Stimulated activated CD8-positive, alpha-beta memory T cell treated with anti-CD3 and anti-CD28 coated beads, Interleukin-12 subunit alpha, Interleukin-12 subunit beta, amount 100 ng/mL, for 24 hours (primary cell): ENCODE data around the gene SLC29A4.
"Not testable (repeated sequence)": the region's sequence is repeated elsewhere in the genome, so short reads cannot be mapped to it uniquely, and the experiment has no call there.

Experiments
- DNase-seq: peaks from one replicate; pipeline ENCODE4 v3.0.0-alpha.2; 2020; ENCODE audit errors: extremely low read depth

SLC29A4 gene

DNA sequence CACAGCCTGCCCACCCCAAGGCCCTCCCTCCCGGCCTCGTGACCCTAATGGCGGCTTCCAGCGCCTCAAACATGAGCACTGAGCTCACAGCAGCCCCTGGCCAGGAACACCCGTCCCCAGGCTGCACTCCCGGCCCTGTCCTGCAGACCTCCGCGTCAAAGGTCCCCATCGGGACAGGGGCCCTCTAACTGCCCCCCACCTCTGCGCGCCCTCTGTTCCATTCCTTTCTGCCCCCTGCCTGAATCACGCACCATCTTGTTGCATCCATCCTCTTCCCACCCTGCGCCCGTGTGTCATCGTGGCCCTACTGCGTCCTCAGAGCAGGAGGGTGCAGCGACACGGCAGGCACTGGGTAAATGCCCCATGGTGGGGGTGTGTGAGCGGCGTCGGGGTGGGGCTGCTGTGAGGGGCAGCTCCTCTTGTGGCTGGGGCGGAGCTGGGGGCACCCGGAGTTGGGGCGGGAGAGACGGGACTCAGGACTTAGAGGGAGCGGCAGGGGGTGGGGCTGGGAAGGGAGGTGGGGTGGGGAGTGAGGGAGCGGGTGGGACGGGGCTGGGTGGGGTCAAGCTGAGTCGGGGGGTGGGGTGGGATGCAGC is 13.4 kb downstream of the SLC29A4 start:
- DNase-seq = no peak

DNA sequence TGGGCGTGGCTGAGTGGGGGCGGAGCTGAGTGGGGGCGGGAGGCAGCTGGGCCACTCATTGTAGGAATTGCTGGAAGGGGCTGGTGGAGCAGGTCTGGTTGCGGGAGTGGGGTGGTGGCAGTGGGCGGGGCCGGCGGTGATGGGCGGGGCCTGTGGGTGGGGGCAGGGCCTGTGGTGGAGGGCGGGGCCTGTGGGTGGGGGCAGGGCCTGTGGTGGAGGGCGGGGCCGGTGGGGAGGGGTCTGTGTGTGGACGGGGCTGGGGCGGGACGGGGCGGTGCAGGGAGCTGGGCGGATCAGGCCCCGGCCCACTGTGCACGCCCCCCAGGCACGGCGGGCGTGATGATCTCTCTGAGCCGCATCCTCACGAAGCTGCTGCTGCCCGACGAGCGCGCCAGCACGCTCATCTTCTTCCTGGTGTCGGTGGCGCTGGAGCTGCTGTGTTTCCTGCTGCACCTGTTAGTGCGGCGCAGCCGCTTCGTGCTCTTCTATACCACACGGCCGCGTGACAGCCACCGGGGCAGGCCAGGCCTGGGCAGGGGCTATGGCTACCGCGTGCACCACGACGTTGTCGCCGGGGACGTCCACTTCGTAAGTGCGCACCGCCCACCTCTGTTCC is 14.0 kb downstream of the SLC29A4 start:
- peak; percentile 38 for DNase-seq

DNA sequence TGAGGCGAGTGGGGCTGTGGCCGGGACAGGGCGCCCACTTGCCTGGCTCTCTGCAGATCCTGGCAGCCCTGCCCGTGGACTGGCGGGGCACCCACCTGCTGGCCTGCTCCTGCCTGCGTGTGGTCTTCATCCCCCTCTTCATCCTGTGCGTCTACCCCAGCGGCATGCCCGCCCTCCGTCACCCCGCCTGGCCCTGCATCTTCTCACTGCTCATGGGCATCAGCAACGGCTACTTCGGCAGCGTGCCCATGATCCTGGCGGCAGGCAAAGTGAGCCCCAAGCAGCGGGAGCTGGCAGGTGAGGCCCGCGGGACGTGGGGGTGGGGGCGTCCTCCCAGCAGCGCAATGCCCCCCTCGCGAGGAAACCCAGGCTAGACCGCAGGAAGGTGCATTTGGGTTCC is 17.6 kb downstream of the SLC29A4 start:
- no peak for DNase-seq

DNA sequence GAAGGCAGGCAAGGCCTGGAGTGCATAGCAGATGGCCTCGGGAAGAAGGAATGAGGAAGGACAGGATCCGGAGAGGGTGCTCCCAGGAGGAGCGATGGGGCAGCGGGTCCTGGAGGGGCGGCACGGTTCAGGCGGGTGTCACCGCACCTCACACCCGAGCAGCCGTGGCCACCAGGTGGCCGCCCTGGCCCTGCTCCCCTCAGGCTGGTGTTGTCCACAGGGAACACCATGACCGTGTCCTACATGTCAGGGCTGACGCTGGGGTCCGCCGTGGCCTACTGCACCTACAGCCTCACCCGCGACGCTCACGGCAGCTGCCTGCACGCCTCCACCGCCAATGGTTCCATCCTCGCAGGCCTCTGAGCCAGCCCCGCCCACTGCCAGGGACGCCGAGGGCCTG is 19.8 kb downstream of the SLC29A4 start:
- no peak for DNase-seq

DNA sequence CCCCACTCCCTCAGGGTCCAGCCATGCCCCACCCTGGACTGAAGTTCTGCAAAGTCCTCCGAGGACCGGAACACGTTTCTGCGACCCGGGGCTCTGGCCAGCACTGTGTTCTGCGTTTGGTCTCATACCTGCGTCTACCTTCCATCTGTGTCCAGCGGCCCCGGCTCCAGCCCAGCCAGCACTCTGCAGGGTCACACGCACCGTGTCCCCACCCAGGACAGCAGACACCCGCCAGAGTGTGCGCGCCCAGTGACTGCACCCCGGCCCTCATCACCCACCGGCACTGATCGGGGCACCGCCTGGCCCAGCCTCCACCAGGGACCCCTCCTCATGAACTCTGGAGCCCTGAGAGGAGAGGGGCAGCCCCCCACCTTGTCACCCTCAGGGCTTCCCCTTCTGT is 20.3 kb downstream of the SLC29A4 start:
- DNase-seq = no peak

DNA sequence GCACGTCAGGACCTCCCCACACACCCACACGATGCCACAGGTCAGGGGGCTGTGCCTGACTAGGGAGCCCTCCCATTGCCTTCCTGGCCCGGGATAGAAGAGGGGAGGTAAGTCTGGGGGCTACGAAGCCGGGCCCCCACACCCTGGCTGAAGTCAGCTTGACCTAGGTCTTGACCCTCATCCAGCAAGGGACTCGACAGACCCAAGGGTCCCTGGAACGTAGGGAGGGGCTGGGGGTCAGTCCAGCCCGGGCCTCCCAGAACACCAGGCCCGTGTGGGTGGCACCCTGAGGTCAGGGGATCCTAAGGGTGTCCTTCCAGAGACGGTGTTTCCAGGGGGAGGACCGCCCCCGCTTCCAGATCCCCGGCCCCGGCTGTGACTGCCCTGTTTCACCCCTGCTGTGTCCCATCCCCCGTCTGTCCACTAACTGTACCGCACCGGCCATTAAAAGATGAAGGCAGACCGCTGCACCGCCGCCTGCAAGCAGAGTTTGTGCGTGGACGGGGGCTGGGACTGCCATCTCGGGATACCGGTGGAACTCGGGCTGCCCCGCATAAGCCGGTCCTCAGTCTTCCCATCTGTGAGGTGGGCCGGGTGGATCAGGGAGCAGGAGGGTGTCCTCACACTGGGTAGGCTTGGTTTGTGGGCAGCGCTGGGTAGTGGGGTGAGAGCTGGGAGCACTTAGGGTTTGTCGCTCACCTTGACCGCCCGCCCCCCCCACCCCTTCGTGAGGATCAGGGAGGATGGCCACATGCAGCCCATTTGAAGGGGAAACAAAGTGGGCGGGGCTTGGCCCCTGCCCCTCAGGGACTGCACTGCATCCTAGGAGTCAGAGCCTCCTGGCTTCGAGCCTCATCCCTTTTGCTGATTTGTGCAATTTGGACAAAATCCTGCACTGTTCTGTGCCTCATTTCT is 21.1 kb downstream of the SLC29A4 start:
- DNase-seq = no peak

DNA sequence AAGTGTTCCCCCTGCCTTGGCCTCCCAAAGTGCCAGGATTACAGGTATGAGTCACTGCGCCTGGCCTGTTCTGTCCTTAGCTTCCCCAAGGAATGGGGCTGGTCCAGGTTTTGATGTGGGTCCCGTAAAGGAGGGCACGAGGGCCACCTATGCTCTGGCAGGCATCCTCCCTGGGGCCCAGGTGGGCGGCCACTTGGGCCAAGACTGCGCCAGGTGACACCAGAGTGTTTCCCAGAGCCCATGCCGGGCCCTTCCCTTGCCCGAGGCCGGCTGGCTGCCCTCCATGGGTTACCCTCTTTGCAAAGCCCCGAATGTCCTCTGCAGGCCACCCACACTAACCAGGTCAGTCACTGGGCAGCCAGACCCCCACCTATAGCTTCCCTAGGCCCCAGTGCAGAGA is 22.3 kb downstream of the SLC29A4 start:
- DNase-seq = not testable (repeated sequence)

DNA sequence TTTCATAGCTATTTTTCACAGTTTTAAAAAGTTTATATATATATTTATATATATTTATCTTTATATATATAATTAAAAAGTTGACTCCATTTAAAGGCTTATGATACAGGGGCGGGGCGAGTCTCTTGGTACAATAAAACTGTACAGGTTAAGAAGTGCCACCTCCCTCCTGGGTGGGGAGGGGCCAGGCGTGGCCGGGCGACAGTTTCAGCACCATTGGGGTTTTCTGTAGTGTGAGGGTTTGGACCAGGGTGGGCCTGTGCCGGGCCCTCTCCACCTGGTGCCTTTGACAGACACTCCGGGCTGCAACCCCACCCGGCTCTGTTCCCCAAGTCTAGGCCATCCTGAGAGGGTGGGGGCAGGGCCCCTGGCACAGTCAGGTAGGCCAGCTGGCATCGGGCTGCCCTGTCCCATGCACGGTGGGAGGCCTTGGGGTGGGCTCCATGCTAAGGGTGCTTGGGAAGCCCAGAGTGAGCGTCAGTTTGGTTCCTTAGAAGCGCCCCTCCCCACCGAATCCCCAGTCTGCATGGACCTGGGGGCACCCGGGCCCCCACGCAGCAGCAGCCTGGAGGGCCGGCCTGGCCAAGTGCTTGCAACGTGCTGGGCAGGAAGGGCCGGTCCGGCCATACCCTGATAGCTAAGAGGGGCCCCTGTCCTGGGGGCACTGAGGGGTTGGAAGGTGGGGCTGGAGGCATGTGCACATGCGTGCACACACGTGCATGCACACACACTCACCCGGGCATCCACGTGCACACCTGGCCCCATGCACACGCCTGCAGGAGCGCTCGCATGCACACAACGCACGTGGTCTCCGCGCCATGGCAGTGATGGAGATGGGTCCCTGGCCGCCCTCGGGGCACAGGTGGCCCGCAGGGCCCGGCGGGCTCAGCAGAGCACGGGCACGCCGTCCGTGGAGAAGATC is 24.7 kb downstream of the SLC29A4 start:
- DNase-seq = not testable (repeated sequence)

DNA sequence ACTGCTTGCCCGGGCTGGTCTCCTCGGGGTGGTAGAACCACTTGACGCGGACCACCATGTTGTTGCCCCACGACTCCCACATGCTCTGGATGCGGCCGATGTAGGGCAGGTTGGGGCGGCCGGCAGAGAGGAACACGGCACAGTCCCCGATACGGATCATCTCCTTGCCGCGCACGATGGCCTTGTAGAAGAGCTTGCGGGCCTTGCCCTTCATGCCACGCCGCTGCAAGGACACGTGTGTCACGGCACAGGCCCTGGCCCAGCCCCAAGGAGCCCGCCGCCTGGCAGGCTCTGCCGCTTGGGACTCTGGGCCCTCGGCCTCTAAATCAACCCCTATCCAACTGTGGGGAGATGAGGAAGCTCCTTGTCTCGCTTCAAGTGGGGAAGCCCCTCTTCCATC is 26.4 kb downstream of the SLC29A4 start:
- DNase-seq = no peak

DNA sequence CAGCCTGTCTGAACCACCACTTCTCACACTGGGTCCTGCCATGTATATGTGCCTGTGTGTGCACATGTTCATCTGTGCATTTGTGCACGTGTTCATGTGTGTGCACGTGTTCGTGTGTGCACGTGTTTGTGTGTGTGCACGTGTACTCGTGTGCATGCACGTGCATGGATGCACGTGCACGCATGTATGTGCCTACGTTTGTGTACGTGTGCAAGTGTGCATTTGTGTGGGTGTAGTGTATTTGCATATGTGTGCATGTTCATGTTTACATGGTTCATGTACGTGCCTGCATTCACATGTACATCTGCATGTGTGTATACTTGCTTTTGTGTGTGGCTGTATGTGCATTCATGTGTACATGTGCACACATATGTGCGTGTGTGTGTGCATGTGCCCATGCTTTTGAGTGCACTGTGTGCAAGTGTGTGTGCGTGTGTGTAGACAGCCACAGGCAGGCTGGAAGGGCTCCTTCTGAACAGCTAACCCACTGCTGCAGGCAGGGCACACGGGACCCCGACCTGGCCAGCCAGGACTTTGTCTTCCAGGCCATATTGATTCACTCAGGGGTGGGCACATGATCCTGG is 28.2 kb downstream of the SLC29A4 start:
- no peak for DNase-seq

DNA sequence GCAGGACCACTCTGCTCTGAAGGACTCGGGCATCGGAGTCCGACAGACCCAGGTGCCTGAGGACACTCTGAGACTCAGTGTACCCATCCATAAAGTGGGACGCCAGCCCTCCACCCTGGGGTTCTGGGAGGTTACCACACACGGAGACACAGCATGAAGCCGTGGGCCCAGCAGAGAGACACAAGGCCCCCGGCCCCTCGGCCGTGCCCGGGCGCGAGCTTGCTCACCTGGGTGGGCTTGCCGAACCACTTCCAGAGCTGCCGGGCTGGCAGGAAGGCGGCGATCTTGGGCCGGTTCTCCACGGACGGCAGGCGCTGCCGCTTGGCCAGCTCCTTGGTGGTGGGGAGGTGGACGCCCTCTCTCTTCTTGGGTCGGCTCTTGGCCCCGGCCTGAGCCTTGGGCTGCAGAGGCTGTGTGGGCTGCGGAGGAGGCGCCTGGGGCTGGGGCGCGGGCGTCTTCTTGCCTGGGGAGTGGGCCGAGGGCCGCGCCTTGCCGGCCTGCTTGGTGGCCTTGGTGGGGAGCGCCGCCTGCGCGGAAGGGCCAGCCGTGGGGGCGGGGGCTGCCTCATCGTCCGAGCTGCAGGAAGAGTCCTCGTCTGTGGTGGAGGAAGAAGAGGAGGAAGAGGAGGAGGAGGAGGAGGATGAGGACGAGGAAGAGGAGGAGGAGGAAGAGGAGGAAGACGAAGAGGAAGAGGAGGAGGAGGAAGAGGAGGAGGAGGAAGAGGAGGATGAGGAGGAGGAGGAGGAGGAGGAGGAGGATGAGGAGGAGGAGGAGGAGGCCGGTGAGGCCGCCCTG is 29.7 kb downstream of the SLC29A4 start:
- not testable (repeated sequence) for DNase-seq

DNA sequence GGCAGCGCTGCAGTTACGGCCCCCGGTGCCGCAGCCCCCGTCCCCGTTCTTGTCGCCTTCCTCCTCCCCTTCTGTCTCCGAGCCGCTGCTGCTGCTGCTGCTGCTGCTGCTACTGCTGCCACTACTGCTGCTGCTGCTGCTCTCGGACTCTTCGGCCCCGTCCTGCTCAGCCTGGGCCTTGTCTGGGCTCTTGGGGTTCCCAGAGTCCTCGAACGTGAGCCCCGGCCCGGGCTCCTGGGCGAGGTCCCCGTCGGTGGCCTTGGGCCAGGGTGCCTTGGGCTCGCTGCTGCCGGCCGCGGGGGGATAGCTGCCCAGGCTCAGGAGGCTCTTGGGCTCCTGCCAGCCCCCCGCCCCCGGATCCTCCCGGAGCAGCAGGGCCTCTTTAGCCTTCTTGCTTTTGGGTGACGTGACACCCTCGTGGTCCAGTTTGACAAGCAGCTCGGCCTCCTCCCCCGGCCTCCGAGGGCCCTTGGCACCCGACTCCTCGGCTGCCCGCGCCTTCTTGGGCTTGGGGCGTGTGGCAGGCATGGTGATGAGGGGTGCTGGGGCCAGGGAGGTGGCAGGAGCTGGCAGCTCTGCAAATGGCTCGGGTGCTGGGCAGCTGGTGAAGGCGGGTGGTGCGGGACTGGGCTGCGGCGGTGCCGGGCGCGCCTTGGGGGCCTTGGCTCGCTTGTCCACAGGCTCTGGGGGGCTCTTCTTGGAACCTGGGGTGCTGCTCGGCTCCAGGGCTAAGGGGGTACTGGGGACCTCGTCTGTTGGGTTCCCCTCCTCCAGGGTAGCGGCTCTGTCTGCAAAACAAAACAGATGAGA is 30.5 kb downstream of the SLC29A4 start:
- not testable (repeated sequence) for DNase-seq

DNA sequence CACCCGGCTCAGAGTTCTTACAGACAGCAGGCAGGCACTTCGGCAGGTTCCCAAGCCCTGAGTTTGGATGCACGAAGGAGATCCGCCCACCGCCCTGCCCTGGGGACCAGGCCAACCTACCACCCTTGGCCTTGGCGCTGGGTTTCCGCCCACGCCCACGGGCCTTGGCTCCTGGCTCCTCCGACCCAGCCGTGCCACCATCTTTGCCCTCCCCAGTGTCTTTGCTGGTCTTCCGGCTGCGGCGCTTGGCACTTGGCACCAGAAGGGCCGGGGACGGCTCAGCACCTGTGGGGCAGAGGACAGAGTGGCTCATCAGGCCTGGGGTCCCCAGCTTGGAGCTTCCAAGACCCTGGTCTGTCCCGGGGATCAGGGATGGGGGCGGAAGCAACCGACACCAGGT is 32.1 kb downstream of the SLC29A4 start:
- no peak for DNase-seq

DNA sequence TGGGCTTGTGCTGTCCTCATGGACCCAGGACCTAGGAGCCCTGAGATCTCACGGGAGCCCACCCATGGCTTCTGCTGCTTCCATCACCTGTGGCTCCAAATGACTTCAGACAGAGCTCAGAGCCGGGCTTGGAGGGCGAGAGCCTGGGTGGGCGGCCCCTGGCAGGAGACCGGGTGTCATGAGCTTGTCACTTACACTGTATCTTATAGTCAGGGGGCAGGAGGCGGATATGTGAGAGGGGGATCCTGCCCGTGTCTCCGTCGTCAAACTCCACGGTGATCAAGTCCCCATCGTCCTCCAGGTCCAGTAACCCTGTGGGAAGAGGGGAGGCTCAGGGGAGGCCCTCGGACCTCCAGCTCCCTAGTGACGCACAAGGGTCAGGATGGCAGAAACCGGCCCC is 33.0 kb downstream of the SLC29A4 start:
- DNase-seq = no peak

DNA sequence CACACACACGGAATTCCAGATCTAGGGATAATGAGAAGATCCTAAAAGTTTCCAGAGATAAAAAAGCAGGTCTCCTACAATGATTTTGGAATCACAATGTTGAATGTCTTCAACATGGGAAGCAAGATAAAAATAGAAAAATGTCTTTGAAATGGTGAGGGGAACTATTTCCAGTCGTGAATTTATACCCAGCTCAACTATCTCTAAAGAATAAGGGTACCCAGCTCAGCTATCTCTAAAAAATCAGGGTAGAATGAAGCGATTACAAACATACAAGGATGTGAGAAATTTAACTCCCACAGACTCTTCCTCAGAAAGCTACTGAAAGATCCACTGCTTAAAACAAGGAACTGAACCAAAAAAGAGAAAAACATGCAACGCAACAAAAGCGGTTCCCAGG is 35.9 kb downstream of the SLC29A4 start:
- not testable (repeated sequence) for DNase-seq

DNA sequence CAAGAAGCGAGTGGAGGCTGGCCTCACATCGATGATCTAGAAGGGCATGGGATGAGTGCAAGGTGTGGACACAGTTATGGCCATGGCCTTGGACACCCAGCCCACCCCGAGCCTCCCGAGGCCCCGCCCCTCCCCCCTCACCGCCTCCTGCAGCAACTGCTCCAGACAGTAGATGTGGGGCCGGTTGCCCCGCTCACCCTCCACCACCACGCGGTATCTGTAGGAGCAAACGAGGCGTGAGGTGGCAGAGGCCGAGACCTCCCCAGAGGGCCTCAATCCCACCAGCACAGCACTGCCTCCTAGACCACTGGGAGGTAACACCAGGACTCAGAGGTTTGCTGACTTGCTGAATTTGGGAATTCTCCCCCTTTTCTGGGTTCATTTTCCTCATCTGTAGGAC is 37.6 kb downstream of the SLC29A4 start:
- no peak for DNase-seq

DNA sequence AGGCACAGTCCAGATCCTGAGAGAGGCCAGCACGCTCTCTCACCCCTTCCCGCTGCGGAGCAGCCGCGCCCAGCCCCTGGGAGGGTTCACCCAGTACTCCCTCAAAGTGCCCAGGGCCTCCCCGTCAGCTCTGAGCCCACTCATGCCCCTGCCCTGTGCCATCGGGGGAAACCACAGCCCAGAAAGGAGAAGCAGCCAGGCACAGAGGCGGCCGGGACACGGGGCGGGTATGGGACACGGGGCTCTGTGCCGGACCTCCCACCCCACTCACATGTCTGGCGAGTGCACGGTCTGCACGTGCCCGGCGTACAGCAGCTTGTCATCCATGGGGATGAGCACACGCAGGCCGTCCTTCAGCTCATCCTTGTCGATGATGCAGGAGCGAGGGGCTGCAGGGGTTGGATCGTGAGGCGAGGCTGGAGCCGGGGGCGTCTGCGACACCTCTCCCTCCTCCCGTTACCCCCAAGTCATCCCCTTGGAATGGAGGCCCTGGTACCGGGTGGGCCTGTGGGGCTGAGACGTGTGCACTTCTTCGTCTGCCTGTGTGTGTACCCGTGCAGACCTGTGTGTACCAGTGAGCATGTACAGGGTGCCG is 38.2 kb downstream of the SLC29A4 start:
- DNase-seq = no peak

DNA sequence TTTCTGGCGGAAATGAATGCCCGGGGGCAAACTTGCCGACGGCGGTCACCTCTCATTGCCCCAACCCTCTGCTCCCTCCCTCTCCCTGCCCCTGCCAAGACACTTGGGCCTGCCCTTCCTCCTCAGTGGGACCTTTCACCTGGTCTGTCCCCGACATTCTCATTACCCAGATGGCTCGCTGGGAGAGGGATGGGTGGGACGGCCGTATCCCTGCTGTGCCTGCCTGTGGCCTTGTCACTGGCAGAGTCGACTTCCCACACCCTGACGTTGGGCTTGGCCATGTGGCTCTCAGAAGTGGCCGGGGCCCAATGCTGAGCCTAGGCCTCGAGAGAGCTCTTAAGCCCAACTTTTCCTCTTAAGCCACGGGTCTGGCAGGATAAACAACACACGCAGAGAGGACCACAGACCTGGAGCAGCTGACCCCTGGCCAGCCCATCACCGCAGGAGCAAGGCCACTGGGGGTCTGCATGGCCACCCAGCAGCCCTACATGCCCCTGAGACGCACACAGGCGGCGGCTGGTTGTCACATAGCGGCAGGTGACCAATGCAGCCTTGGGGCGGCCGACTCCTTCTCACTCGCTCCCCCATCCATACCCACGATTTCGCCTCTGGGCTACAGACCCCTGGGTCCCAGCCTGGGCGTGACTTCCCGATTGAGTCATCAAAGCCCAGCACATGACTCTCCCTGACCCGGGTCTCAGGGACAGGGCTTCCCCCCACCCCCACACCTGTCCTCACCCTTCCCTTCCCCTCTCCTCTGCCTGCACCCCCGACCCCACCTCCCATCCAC is 40.1 kb downstream of the SLC29A4 start:
- no peak for DNase-seq
